ENCODE measurements around the gene PDF.

DNA sequence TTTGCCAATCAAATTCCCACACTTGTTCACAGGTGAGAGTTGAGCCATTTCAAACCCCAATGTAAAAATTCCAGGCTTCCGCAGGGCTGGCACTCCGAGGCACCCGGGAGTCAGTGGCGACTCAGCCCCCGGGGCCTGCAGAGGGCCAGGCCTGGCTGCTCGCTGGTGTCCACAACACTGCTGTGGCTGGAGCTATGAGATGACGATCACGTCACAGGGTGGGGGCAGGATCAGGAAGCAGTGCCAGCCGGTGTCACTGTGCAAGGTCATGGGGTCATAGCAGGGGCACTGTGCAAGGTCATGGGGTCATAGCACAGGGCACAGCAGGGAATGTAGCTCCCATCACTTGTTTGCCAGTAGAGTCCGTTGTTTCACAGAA is 11.5 kb downstream of the PDF start:
- TF ChIP-seq, protein P1, sequence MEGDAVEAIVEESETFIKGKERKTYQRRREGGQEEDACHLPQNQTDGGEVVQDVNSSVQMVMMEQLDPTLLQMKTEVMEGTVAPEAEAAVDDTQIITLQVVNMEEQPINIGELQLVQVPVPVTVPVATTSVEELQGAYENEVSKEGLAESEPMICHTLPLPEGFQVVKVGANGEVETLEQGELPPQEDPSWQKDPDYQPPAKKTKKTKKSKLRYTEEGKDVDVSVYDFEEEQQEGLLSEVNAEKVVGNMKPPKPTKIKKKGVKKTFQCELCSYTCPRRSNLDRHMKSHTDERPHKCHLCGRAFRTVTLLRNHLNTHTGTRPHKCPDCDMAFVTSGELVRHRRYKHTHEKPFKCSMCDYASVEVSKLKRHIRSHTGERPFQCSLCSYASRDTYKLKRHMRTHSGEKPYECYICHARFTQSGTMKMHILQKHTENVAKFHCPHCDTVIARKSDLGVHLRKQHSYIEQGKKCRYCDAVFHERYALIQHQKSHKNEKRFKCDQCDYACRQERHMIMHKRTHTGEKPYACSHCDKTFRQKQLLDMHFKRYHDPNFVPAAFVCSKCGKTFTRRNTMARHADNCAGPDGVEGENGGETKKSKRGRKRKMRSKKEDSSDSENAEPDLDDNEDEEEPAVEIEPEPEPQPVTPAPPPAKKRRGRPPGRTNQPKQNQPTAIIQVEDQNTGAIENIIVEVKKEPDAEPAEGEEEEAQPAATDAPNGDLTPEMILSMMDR (IDR thresholded peaks at IDR 0.05) = no peak
- TF ChIP-seq POLR2A (IDR thresholded peaks at IDR 0.05) (no peak), POLR2AphosphoS5 (IDR thresholded peaks at IDR 0.05; ENCODE audit: insufficient read depth in 1 of 2, low read depth in 1 of 2) (no peak)
